ENCODE data around the gene USP37. TPM values are rescaled to one million over a fixed set of nuclear protein-coding genes. Genes with fewer than 3 reads are reported as not detected.

USP37 gene
- total and polyA plus RNA-seq, 2 of the 13 experiments (the other 11 are each of a cell fraction or from before 2014, with no cell fraction given): 6.5 to 30.6 TPM

- TF ChIP-seq NR0B2 (CRISPR knock-in tag; IDR thresholded peaks at IDR 0.05) (no peak), ZNF674 (CRISPR knock-in tag; IDR thresholded peaks at IDR 0.05; ENCODE audit: low read depth) (no peak), SP2 (CRISPR knock-in tag; IDR thresholded peaks at IDR 0.05) (no peak), ZNF891 (CRISPR knock-in tag; IDR thresholded peaks at IDR 0.05) (peak; percentile 71), USF2 (IDR thresholded peaks at IDR 0.05; ENCODE audit: low read depth, low read length) (no peak), USF2 (CRISPR knock-in tag; IDR thresholded peaks at IDR 0.05; ENCODE audit: borderline replicate concordance) (no peak), ZBTB40 (IDR thresholded peaks at IDR 0.05) (no peak), ZBTB40 (CRISPR knock-in tag; IDR thresholded peaks at IDR 0.05) (peak; percentile 75; the same call in 1 of the 2 replicates), NR1H2 (CRISPR knock-in tag; IDR thresholded peaks at IDR 0.05; ENCODE audit: borderline replicate concordance, low read depth) (no peak), TBX3 (IDR thresholded peaks at IDR 0.05; ENCODE audit: borderline replicate concordance) (peak; percentile 73; the same call in 1 of the 2 replicates), ZBTB21 (CRISPR knock-in tag; IDR thresholded peaks at IDR 0.05) (no peak), ZNF878 (CRISPR knock-in tag; IDR thresholded peaks at IDR 0.05) (peak; percentile 96), TSC22D2 (CRISPR knock-in tag; IDR thresholded peaks at IDR 0.05; ENCODE audit: borderline replicate concordance) (no peak), NBN (conservative IDR thresholded peaks at IDR 0.05) (no peak), MTF2 (CRISPR knock-in tag; IDR thresholded peaks at IDR 0.05; ENCODE audit: borderline replicate concordance) (no peak), PPARG (CRISPR knock-in tag; conservative IDR thresholded peaks at IDR 0.05) (peak; percentile 89), ZNF768 (CRISPR knock-in tag; IDR thresholded peaks at IDR 0.05) (peak; percentile 49; the same call in 1 of the 2 replicates), ZNF577 (CRISPR knock-in tag; IDR thresholded peaks at IDR 0.05; ENCODE audit: borderline replicate concordance, low read depth) (no peak), TCF7L2 (IDR thresholded peaks at IDR 0.05; ENCODE audit: low read depth, low read length) (no peak), ZNF264 (CRISPR knock-in tag; IDR thresholded peaks at IDR 0.05) (peak; percentile 97; the same call in 1 of the 2 replicates)
These were observed 123.3 kb downstream of the USP37 start (continued) for GRCh38 chr2:218444692-218445357.

All from HepG2 (cell line).